GM19395 (cell line): Measurements from ENCODE around the gene PIK3CG.
"Not testable (repeated sequence)": the region's sequence is repeated elsewhere in the genome, so short reads cannot be mapped to it uniquely, and the experiment has no call there.

ENCODE experiments used
- ATAC-seq: cut with Tn5 transposase; IDR thresholded peaks from one replicate; pipeline ENCODE4 v1.9.1; 2021; ENCODE audit warnings: mild to moderate bottlenecking, moderate library complexity; ENCODE audit not compliant: unreplicated experiment

PIK3CG gene

GRCh38 chr7:106883456-106884026 is 18.5 kb downstream of the PIK3CG start:
- no peak for ATAC-seq

- ATAC-seq = no peak
These were observed 20.6 kb downstream of the PIK3CG start for GRCh38 chr7:106885652-106886051.

- peak; percentile 69 for ATAC-seq
These were observed 22.3 kb downstream of the PIK3CG start for GRCh38 chr7:106887421-106887820.

- ATAC-seq = no peak
These were observed 23.1 kb downstream of the PIK3CG start for GRCh38 chr7:106888204-106888603.

- no peak for ATAC-seq
These were observed 25.9 kb downstream of the PIK3CG start for GRCh38 chr7:106890952-106891351.

GRCh38 chr7:106891548-106892410 is 26.7 kb downstream of the PIK3CG start:
- no peak for ATAC-seq

GRCh38 chr7:106893591-106893990 is 28.5 kb downstream of the PIK3CG start:
- ATAC-seq = no peak

- peak; percentile 88 for ATAC-seq
These were observed 30.3 kb downstream of the PIK3CG start for GRCh38 chr7:106895246-106895864.

GRCh38 chr7:106896231-106896630 is 31.1 kb downstream of the PIK3CG start:
- ATAC-seq = no peak

- ATAC-seq = not testable (repeated sequence)
These were observed 32.5 kb downstream of the PIK3CG start for GRCh38 chr7:106897553-106897952.

DNA sequence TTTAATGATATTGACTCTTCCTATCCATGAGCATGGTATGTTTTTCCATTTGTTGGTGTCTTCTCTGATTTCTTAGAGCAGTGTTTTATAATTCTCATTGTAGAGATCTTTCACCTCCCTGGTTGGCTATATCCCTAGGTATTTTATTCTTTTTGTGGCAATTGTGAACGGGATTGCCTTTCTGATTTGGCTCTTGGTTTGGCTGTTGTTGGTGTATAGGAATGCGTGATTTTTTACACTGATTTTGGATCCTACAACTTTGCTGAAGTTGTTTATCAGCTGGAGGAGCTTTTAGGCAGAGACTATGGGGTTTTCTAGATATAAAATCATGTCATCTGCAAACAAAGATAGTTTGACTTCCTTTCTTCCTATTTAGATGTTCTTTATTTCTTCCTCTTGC is 33.9 kb downstream of the PIK3CG start:
- ATAC-seq = not testable (repeated sequence)

GRCh38 chr7:106901828-106902441 is 36.9 kb downstream of the PIK3CG start:
- ATAC-seq = no peak

GRCh38 chr7:106905734-106906133 is 40.7 kb downstream of the PIK3CG start:
- ATAC-seq = no peak

DNA sequence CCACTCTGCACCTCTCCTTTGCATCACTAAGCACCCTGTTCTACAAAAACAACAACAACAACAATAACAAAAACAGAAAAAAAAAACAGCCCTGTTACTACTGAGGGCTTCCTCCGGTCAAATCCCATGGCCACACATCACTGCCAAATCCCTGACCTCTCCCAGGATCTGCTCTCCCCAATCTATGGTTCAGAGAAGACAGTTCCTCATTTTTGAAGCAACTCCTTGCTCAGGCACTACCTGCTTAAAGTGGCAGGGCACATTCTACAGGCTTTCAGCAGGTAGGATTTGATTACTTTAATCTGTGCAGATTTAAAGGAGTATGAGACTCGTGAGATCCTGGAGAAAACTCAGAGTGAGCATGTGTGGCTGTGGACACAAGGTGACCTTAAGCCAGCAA is 46.9 kb downstream of the PIK3CG start:
- no peak for ATAC-seq

GRCh38 chr7:106914018-106914607 is 49.0 kb downstream of the PIK3CG start:
- ATAC-seq = no peak

GRCh38 chr7:106915407-106915806 is 50.3 kb downstream of the PIK3CG start:
- no peak for ATAC-seq

GRCh38 chr7:106915873-106916272 is 50.8 kb downstream of the PIK3CG start:
- ATAC-seq = peak; percentile 99

DNA sequence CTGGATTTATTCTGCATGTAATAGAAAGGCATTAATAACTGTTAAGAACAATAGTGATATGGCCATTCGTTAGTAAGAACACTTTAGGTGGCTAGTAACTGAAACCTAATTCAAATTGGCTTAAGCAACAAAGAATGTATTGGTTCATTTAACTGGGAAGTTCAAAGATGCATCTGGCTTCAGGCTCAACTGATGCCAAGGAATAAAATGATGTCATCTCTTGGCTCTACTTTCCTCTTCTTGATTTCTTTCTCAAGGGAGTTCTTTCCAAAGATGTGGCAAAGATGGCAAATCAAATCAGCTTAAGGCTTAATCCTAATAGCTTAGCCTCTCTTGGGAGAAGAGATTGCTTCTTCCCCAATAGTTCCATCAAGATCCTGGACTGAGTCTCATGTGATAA is 51.6 kb downstream of the PIK3CG start:
- ATAC-seq = no peak

GRCh38 chr7:106918991-106919390 is 53.9 kb downstream of the PIK3CG start:
- no peak for ATAC-seq

- not testable (repeated sequence) for ATAC-seq
These were observed 59.4 kb downstream of the PIK3CG start for GRCh38 chr7:106924468-106924867.

DNA sequence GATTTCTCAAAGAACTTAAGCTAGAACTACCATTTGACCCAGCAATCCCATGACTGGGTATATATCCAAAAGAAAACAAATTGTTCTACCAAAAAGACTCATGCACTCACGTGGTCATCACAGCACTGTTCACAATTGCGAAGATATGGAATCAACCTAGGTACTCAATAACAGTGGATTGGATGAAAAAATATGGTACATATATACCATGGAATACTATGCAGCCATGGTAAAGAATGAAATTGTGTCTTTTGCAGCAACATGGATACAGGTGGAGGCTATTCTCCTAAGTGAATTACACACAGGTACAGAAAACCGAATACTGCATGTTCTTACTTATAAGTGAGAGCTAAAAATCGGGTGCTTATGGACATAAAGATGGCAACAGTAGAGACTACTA is 61.8 kb downstream of the PIK3CG start:
- ATAC-seq = no peak
